GM23248 (cell line): ENCODE measurements around the gene NDEL1.

Experiments
- EZH2 ChIP-seq: fragments of 200-600 bp; sonication (generic); IDR thresholded peaks from 2 replicates; pipeline ENCODE4 v1.6.1; 2018; ENCODE audit warnings: antibody characterized with exemption, mild to moderate bottlenecking; ENCODE audit not compliant: insufficient read depth, poor library complexity, severe bottlenecking
- EZH2phosphoT487 ChIP-seq: fragments of 200-600 bp; sonication (generic); IDR thresholded peaks from 2 replicates; pipeline ENCODE4 v1.6.1; 2018; ENCODE audit warnings: antibody characterized with exemption, moderate library complexity, mild to moderate bottlenecking, low read depth; ENCODE audit not compliant: insufficient read depth

DNA sequence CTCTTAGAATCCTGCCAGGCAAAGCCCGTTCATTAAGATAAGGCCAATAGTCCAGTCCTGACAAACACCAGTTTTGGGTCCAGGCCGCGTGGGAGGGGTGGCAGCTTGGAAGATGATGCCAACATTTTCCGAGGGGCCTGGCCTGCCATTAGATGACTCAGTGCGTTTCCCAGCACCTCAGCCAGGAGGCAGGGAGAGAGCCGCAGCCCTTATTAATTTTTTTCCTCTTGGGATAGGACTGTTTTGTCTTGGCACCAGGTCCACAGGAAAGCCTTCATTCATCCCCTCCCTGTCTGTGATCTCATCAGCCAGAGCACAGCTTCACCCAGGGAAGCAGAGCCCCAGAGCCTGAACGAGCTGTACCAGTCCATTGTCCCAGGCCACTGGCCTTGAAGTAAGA lies 4.7 kb upstream of the NDEL1 start:
- TF ChIP-seq EZH2 = no peak
- no peak for TF ChIP-seq EZH2phosphoT487
